ENCODE results near the gene IL19. TPM values are rescaled to one million over a fixed set of nuclear protein-coding genes. Genes with fewer than 3 reads are reported as not detected.

IL19 gene
- total RNA-seq, 1 donor from 2014 or later = not detected

- H3K27ac Mint-ChIP-seq (ENCODE audit: unreplicated experiment) = no peak overlapping the region
- TF ChIP-seq, protein P1, sequence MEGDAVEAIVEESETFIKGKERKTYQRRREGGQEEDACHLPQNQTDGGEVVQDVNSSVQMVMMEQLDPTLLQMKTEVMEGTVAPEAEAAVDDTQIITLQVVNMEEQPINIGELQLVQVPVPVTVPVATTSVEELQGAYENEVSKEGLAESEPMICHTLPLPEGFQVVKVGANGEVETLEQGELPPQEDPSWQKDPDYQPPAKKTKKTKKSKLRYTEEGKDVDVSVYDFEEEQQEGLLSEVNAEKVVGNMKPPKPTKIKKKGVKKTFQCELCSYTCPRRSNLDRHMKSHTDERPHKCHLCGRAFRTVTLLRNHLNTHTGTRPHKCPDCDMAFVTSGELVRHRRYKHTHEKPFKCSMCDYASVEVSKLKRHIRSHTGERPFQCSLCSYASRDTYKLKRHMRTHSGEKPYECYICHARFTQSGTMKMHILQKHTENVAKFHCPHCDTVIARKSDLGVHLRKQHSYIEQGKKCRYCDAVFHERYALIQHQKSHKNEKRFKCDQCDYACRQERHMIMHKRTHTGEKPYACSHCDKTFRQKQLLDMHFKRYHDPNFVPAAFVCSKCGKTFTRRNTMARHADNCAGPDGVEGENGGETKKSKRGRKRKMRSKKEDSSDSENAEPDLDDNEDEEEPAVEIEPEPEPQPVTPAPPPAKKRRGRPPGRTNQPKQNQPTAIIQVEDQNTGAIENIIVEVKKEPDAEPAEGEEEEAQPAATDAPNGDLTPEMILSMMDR (IDR thresholded peaks at IDR 0.05) = no peak
- H3K4me1 Mint-ChIP-seq (ENCODE audit: unreplicated experiment) = no peaks in the 10 kb centered on the region
- H3K36me3 Mint-ChIP-seq (ENCODE audit: unreplicated experiment) = no peaks in the 10 kb centered on the region
- peaks cover 32% of the 10 kb centered on the region for H3K27me3 Mint-ChIP-seq (ENCODE audit: unreplicated experiment)
- no peak for DNase-seq (ENCODE audit: extremely low spot score, unreplicated experiment)
- no peak overlapping the region for H3K4me3 Mint-ChIP-seq (ENCODE audit: unreplicated experiment)
- H3K9me3 Mint-ChIP-seq (ENCODE audit: unreplicated experiment) = no peaks in the 10 kb centered on the region
Measured at GRCh38 chr1:206890125-206891060, 119.8 kb downstream of the IL19 start.

DNA sequence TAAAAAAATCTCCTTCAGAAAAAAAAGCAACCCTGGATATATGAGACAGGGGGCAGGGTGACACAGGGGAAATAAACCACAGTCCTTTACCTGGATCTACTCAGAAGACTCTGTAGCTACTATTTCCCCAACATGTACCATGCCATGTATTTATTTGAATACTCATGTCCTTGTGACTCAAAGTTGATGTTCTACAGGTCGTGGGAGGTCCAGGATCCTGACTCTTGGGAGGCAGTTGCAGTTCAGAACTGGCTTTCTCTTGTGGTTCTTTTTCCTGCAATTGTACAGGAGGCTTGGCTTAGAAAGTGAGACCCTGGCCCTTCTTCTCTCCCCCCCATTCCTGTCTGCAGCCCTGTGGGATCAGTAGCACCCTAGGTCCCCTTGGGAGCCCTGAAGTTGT, 120.8 kb downstream of the IL19 start:
- TF ChIP-seq, protein P1 (IDR thresholded peaks at IDR 0.05) = no peak
- Mint-ChIP-seq H3K9me3 (ENCODE audit: unreplicated experiment) (no peaks in the 10 kb centered on the region), H3K27me3 (ENCODE audit: unreplicated experiment) (peaks cover 24% of the 10 kb centered on the region), H3K4me1 (ENCODE audit: unreplicated experiment) (no peaks in the 10 kb centered on the region), H3K36me3 (ENCODE audit: unreplicated experiment) (no peaks in the 10 kb centered on the region), H3K27ac (ENCODE audit: unreplicated experiment) (no peak overlapping the region), H3K4me3 (ENCODE audit: unreplicated experiment) (no peak overlapping the region)
- DNase-seq (ENCODE audit: extremely low spot score, unreplicated experiment) = no peak

Other genes with a start within 250 kb of the IL19 start
- 53.2 and 56.8 TPM in 2 replicates for gene EIF2D, start 158.3 kb upstream of the IL19 start, total RNA-seq
- gene DYRK3, start 135.2 kb upstream of the IL19 start, total RNA-seq = 1.7 and 2.1 TPM in 2 replicates
- 62.4 and 67.5 TPM in 2 replicates for gene MAPKAPK2, start 85.9 kb upstream of the IL19 start, total RNA-seq
- gene IL10, start 1.7 kb downstream of the IL19 start, total RNA-seq = not detected in 2 replicates
- not detected in 2 replicates for gene IL20, start 94.8 kb downstream of the IL19 start, total RNA-seq
- gene IL24, start 126.7 kb downstream of the IL19 start, total RNA-seq = not detected in 2 replicates
- gene FCMR, start 151.2 kb downstream of the IL19 start, total RNA-seq = not detected in 2 replicates
- gene PIGR, start 175.7 kb downstream of the IL19 start, total RNA-seq = not detected in 2 replicates
- not detected in 2 replicates for gene FCAMR, start 199.7 kb downstream of the IL19 start, total RNA-seq